GM20431 (cell line): ENCODE results near the gene SEL1L3.

Experiments
- in situ Hi-C: fragments of 300-500 bp; cut with MseI, MboI; formaldehyde crosslinking; loops from one replicate; pipeline ENCODE4 v1.15.0; 2020; ENCODE audit warnings: low sequenced_read_pairs; ENCODE audit not compliant: unreplicated experiment

SEL1L3 gene

DNA sequence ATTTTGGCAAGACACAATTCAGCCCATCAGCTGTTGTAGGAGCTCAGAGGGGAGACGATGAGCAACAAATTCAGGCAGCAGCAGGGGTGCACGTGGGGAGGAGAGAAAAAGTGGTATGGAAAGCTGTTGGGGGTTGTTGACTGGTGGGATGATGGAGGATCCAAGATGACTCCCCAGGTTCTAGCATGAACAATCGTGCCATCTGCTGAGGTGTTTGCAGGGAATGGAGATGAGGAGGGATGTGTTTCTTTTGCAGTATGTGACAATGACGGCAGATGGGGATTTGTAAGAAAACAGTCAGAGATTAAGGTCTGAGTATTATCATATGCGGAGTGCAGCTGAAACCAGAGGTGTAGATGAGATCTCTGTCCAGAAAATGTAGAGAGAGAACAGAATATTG, 63.3 kb downstream of the SEL1L3 start:
- in situ Hi-C loops = no loop called here

DNA sequence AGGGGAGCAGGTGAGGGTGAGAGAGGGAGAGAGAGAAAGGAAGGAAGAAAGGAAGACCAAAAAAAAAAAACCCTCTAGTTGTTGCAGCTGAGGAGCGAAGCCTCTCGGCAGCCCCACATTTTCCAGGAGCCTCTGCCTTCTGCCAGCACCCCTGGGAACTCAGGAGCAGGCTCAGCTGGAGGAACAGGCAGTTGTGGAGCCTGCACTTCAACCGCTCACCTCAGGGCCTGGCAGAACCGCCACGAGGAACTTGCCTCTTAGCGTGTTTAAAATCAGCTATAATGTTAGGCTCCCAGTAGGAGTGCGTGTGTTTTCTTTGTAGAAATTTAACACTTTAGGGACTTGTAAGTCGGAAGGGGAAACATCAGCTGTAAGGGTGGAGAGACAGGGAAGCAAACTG, 65.7 kb downstream of the SEL1L3 start:
- in situ Hi-C loops = no loop called here

- in situ Hi-C loops = no loop called here
These were observed 67.0 kb downstream of the SEL1L3 start for GRCh38 chr4:25795566-25796454.

GRCh38 chr4:25795091-25795490, 67.7 kb downstream of the SEL1L3 start:
- in situ Hi-C loops = no loop called here

DNA sequence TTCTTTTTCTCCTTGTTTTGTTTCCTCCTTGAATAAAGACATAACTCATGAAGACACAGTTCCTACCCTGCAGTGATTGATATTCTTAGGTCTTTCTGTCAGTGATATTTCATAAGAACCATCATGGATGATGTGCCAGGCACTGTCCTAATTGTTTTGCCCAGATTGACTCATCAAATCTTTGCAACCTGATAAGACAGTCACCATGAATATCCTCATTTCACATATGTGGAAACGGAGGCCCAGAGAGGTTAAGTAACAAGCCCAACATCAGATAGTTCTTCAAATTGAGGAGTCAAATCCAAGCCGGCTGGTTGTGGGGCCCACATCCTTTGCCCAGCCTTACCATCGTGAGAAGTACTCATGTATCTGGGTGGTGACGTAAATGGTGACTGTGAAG, 69.9 kb downstream of the SEL1L3 start:
- in situ Hi-C loops = no loop called here

GRCh38 chr4:25792200-25792791, 70.5 kb downstream of the SEL1L3 start:
- in situ Hi-C loops = no loop called here

DNA sequence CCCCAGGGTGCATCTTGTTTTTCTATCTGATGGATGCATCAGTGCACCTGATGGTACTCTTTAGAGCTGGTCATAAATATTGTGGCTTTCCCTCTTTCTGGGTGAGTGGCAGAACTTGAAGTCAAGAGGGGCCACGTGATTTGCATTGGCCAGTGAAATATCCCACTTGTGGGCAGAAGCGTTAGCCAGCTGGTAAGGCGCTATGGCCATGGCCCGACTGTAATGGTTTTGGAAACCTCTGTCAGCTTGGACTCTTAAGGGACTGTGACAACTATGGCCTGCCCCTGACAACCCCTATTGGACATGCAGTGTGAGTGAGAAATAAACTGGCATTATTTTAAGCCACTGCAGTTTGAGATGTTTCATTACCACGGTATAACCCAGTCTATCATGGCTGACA, 72.8 kb downstream of the SEL1L3 start:
- in situ Hi-C loops = no loop called here

GRCh38 chr4:25788703-25789238, 74.0 kb downstream of the SEL1L3 start:
- in situ Hi-C loops = no loop called here

DNA sequence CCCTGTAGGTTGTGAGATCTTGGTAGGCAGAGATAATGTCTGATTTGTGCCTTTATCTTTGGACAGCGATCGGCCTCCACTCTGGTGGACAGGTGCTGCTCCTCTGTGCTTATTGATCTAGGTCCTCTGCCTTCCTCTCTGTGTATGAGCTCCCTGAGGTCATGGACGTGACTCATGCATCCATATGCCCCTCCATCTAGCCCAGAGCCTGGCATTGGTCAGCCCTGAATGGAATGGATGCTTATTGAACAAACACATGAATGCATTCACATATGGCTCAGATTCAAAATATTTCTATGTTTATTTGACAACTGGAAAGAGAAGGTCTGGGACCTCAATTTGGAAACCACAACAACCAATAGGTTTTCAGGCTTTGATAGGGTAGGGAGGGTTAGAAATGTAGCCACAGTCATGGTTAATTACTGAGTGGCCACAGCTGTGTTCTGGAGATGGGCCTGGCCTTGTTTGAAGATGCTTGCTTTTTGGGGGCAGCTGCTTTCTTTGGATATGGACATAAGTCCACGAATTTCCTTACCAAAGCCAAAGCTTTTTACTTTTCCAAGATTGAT, 76.2 kb downstream of the SEL1L3 start:
- in situ Hi-C loops = no loop called here

GRCh38 chr4:25783943-25784342, 78.8 kb downstream of the SEL1L3 start:
- in situ Hi-C loops = no loop called here

GRCh38 chr4:25783126-25783525, 79.7 kb downstream of the SEL1L3 start:
- in situ Hi-C loops = no loop called here

GRCh38 chr4:25782482-25782881, 80.3 kb downstream of the SEL1L3 start:
- in situ Hi-C loops = no loop called here

DNA sequence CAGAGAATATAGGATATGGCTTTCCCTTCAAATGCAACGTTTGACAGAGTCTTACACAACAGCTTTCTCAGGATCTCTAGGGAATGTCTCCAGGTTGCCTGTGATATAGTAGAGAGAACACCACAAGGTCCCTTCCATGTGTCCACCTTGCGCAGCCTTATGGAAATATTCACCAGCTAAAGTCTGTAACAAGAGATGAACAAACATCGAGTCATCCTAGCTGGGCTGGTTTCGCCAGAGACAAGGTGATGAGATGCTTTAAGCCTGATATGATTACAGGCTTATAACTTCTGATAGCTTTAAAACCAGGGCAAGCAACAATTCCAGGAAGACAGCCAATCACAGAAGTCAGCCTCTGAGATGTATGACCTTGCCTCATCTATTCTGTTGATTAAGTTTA, 83.8 kb downstream of the SEL1L3 start:
- in situ Hi-C loops = no loop called here

DNA sequence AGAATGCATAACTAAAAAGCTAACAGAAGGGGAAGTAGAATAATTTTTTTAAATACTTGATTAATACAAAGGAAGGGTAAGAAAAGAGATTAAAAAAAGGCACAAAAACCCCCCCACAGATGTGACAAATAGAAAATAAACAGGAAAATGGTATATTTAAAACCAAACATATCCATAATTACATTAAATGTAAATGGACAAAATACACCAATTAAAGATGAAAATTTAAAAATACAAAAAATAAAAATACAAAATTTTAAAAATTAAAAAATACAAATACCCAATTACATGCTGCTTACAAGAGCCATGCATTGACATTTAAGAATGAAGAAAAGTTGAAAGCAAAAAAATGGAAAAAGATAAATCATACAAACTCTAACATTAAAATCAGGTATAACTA, 86.0 kb downstream of the SEL1L3 start:
- in situ Hi-C loops = no loop called here

DNA sequence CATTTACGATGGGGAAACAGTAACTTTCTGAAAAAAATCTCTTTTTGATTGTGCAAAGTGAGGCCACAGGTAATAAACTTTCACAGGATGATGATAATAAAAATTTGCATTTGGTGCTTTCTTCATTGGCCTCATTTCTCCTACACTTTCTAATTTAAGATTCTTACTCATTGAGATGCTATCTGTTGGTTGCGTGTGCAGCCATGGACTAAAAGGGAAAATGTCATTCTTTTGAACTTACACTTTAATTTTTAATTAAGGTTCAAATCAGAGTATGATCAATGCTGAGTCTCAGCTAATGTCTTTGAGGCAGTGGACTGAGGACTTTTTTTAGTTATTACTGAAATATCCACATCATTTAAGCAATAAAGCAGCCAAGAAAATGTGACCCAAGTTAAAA, 87.6 kb downstream of the SEL1L3 start:
- in situ Hi-C loops = no loop called here

- in situ Hi-C loops = loop anchor here (25.0 kb wide), 1 partner anchor 336 kb away; no protein-coding TSS in a partner anchor
These were observed 89.4 kb downstream of the SEL1L3 start for GRCh38 chr4:25773358-25773757.

DNA sequence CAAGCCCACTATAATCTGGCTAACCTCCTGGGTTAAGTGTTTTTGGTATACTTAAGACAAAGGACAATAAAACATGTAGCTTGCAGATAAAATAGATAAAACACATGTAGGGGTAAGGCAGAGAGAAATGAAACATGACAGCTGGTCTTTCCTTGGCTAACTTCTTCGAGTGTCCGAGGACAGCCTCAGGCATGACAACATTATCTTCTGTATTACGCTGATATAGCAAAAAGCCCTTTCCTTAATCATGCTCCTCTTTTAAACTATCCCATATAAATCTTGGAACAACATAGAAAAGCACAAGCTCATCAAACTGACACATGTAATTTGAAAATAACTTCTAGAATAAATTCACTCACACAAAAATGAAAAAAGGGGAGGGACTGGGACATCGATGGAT, 91.1 kb downstream of the SEL1L3 start:
- in situ Hi-C loops = loop anchor here (25.0 kb wide), 1 partner anchor 334 kb away; no protein-coding TSS in a partner anchor

GRCh38 chr4:25770847-25771246, 91.9 kb downstream of the SEL1L3 start:
- in situ Hi-C loops = loop anchor here (25.0 kb wide), 1 partner anchor 334 kb away; no protein-coding TSS in a partner anchor

DNA sequence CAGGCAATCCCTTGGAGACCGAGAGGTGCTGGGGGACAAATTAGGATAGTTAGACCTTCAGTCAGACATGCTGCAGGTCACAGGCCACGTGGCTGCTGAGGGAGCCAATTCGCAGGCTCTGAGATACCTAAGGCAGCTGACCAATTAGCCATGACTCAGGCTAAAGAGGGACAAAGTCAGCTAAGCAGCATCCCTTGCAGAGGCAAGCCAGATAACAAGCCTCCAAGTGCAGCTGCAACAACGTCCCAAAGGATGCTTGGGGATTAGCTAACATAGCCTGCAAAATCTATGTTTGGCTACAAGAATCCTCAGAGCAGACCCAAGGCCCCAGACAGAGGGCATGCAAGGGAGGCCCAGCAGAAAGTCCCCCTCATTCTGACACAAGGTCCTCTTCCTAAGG, 93.5 kb downstream of the SEL1L3 start:
- in situ Hi-C loops = loop anchor here (25.0 kb wide), 1 partner anchor 332 kb away; no protein-coding TSS in a partner anchor

DNA sequence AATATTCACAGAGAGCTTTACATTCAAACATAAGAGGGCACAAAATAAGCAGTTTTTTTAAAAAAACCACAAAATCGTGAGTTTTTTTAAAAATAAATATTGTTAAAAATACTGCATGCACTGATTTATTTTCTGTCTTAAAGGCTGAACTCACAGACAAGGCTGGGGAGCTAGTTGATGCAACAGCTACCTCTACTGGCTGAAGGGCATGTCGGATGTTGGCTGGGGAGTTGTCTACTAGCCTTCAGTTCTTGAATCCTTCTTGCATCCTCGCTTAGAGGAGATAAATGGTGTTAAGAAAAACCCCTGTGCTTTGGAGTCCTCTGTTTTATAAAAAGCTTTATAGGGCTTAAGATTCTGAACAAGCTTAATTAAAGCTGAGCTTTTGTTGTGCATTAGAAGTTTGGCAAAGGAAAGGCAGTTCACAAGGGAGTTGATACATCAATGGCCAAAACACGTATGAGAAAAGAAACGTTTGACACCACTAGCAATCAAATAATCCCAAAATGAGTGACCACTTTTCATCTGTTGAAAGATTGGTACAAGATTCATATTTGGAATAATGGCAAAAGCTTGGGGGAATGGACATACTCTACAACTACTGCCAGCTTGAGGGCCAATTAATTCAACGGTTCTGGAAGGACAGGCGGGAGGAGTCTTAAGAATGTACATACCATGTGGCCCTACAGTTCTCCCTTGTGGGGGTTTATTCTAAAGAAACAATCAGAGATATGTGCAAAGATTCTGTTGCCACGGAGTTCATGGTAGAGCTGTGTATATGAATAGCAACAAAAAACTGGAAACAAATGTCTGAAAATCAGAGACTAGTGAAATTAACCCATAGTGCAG, 94.7 kb downstream of the SEL1L3 start:
- in situ Hi-C loops = loop anchor here (25.0 kb wide), 1 partner anchor 331 kb away; no protein-coding TSS in a partner anchor
